ENCODE measurements around the gene RELN.

RELN gene

DNA sequence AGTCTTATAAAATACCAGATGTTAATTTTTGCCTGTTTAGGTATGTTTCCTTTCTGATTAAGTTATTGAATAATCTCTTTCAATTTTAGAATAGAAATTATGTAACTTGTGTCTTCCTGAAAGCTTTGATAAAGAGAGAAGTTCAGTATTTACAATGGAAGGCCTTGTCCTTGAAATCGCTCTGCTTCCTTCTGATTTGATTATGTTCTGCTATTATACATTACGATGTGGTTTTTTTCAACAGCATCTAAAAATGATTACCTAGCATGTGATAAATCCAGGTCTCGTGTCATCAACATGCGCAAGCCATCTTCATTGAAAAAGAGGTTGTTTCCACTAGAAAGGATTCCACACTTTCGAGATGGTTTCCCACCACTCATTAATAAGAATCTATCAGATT, 447.0 kb downstream of the RELN start:
- TF ChIP-seq, protein P1, sequence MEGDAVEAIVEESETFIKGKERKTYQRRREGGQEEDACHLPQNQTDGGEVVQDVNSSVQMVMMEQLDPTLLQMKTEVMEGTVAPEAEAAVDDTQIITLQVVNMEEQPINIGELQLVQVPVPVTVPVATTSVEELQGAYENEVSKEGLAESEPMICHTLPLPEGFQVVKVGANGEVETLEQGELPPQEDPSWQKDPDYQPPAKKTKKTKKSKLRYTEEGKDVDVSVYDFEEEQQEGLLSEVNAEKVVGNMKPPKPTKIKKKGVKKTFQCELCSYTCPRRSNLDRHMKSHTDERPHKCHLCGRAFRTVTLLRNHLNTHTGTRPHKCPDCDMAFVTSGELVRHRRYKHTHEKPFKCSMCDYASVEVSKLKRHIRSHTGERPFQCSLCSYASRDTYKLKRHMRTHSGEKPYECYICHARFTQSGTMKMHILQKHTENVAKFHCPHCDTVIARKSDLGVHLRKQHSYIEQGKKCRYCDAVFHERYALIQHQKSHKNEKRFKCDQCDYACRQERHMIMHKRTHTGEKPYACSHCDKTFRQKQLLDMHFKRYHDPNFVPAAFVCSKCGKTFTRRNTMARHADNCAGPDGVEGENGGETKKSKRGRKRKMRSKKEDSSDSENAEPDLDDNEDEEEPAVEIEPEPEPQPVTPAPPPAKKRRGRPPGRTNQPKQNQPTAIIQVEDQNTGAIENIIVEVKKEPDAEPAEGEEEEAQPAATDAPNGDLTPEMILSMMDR (IDR thresholded peaks at IDR 0.05): no peak

DNA sequence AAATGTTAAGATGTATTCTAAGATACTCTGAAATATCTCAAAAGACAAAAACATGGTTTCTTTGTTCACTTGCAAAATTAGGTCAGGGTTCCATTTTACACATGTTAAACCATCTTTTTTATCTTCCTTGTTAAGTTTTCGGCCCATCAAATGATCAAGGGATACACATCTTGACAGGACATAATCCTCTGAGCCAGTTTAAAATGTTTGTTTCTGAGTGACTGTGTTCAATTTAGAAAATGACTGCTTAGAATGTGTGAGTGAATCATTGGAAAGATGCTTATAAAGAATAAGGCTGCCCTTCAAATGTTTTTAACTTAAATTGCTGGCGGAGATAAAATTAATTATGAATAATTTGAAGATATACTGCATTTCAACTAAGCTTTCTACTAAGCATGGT, 447.5 kb downstream of the RELN start:
- TF ChIP-seq, protein P1 (IDR thresholded peaks at IDR 0.05): no peak

DNA sequence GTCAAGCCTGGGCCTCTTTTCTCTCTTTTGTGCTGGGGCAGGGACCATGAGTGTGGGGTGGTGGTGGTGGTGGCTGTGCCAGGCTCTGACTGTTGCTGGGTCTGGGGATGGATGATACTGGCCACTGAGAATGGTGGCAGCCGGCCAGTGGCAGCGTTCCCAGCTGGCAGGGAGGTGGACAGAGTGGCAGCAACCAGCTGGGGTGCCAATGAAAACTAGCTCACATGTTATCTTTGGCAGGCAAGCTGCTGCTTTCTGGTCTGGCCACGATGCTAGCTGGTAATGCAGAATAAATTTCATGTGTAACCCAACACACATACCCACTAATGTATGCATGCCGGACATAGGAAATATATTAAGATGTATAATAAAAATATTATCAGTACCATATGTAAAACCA, 448.4 kb downstream of the RELN start:
- TF ChIP-seq, protein P1 (IDR thresholded peaks at IDR 0.05): no peak

DNA sequence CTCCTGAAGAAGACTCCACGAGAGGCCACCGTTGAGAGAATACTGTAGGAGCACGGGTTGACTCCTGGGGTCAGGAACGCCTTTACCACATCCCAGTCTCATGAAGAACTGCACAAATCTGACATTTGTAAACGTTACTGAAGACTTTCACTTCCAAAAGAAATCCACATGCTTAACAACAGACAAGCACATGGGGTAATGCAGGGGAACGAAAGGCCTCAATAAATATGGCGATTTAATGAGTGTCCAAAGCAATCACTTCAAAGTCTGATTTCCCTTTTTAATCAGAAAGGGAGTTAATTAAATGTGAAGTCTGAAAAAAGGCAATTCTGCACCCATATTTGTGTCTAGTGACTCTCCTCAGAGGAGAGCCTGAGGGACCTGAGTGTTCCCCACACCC, 449.1 kb downstream of the RELN start:
- TF ChIP-seq, protein P1 (IDR thresholded peaks at IDR 0.05): no peak

DNA sequence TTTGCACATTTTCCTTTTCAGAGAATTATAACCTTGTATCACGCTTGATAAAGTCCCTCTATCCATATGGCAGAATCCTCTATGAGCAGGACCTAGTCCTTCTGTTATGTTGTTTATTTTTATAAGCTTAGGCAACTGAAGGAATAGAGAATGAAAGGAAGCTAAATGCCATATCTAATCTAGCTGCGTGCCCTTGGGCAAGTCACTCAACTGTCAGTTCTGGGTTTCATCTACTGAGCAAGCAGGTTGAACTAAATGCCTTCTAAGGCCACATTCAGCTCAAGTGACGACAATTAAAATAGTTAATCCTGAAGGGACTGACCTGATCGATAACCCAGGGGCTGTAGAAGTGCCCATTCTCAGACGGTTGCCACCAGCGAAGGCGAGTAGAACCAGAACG, 449.6 kb downstream of the RELN start:
- TF ChIP-seq, protein P1 (IDR thresholded peaks at IDR 0.05): no peak

DNA sequence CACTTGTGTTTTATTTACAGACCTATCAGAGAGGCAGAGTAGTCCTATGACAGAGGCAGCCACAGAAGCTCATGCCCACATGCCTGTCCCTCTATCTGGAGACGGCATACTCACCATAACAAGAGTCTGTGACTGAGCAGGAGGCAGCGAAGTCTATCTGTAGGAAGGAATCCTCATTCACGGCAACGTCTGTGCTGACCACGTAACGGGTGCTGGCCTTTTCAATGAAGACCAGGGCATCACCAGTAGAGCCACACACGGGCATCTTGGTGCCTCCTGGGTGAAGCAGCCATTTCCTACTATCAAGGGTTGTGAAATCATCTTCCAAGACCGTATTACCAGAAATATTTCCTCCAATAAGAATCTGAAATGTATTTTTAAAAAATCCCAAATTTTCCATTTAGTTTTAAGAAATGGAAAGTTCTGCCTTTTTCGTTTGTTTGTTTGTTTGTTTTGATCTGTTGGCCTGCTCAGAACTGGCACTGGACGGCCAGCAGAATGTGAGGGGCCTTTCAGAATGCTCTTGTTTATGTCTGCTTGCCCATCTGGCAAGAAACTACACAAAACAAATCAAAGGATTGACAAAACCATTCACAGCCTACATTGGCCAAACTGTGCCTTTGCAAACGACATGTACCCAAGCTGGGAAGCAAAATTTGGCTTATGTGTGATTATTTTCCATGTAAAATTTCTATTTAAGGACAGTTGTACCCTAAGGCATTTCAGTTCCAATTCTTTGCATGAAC, 450.3 kb downstream of the RELN start:
- TF ChIP-seq, protein P1 (IDR thresholded peaks at IDR 0.05): no peak

DNA sequence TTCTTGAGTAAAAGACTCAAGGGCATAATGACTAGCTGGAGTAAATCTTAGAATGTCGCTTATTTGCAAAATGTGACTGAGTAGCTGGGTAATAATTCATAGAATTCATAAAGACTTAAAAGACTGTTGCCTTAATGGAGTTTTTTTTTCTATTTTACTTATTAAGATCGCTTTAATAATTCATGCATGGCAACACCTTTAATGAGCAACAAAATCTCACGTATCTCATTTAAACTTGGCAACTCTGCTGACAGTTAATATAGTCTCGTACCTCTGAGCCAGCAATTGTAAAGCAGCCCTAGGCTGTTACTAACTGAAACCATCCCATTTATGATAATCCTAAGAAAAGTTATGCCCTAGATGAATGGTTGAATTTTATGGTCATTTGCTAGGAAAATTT, 455.7 kb downstream of the RELN start:
- TF ChIP-seq, protein P1 (IDR thresholded peaks at IDR 0.05): no peak

DNA sequence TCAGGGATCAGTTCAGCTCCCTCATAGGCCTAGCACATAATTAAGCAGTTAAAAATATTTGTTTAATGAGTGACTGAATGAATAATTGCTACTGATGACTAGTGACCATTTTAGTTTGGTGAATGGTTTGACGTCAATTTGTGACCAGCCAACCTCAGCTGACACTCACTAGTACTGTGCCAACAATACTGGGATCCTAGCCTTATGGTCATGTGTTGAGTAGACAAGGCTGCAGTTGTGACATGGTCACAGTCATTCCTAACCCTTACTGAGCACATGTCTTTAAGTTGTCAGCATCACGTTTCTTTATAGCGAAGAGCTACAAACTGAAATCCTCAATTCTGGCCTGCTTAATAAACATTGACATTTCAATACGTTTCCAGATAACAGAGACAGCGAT, 456.5 kb downstream of the RELN start:
- TF ChIP-seq, protein P1 (IDR thresholded peaks at IDR 0.05): no peak
